ENCODE data around the gene MYBPHL. TPM values are rescaled to one million over a fixed set of nuclear protein-coding genes. Genes with fewer than 3 reads are reported as not detected.

Gene MYBPHL
- not detected for total RNA-seq
- not detected for polyA plus RNA-seq

DNA sequence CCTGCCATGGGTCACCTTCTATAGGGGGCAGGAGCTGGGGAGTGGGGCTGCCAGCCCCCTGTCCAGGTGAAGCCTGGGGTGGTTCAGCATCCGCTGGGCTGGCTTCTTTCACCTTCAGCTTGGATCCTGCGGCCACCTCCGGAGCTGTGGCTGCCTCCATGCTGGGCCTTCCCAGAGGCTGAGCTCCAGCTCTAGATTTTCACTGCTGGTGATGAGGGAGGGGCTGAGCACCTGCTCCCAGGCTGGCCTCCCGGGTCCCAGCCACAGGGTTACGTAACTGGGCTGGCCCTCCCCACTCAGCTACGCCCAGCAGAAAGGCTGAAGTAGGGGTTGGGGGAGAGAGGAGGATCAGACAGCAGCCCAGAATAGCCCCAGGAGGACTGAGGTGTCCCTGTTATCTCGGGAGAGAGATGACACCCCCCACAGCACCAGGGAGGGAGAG lies at the start of gene MYBPHL:
MYBPHL (minus strand) TSS at position 180 of the 442 bp plus-strand sequence; CDS start at position 160, 20 bp downstream.
- ChIA-PET CTCF (ENCODE audit: partially characterized antibody) (interaction anchor here (0.5 kb wide), 1 partner anchor 337 kb away, joined by 3 read pairs; no protein-coding TSS in a partner anchor), POLR2A (ENCODE audit: partially characterized antibody) (no interaction called here)
- Histone ChIP-seq H3K36me3 (ENCODE audit: insufficient read depth, low read length) (no peaks in the 10 kb centered on the region), H3K4me1 (ENCODE audit: insufficient read depth, low read length) (no peaks in the 10 kb centered on the region), H3K9me3 (ENCODE audit: control insufficient read depth in 1 of 2, low read length in 2 of 2) (no peaks in the 10 kb centered on the region), H3K27me3 (ENCODE audit: insufficient read depth, low read length) (no peaks in the 10 kb centered on the region), H3K4me3 (ENCODE audit: low read length in 2 of 2) (no peak within 1 kb of the TSS), H3K27ac (ENCODE audit: low read depth, low read length) (no peak within 1 kb of the TSS)
- Mint-ChIP-seq H3K4me3 (no peak within 1 kb of the TSS), H3K9me3 (no peaks in the 10 kb centered on the region), H3K36me3 (no peaks in the 10 kb centered on the region), H3K27ac (no peak within 1 kb of the TSS), H3K27me3 (peaks cover 5 to 8% of the 10 kb centered on the region in 2 donors), H3K4me1 (no peaks in the 10 kb centered on the region)
- DNase-seq, result no peak
- intact Hi-C loops (cut with micrococcal nuclease), result no loop called here

- ChIA-PET CTCF (ENCODE audit: partially characterized antibody) (no interaction called here), POLR2A (ENCODE audit: partially characterized antibody) (no interaction called here)
- Histone ChIP-seq H3K4me3 (ENCODE audit: low read length in 2 of 2) (no peak overlapping the region), H3K4me1 (ENCODE audit: insufficient read depth, low read length) (no peaks in the 10 kb centered on the region), H3K27ac (ENCODE audit: low read depth, low read length) (no peak overlapping the region), H3K27me3 (ENCODE audit: insufficient read depth, low read length) (no peaks in the 10 kb centered on the region), H3K36me3 (ENCODE audit: insufficient read depth, low read length) (no peaks in the 10 kb centered on the region), H3K9me3 (ENCODE audit: control insufficient read depth in 1 of 2, low read length in 2 of 2) (no peaks in the 10 kb centered on the region)
- no peak for DNase-seq
- peaks cover 0 to 5% (median 2%) of the 10 kb centered on the region in 4 donors for H3K4me1 Mint-ChIP-seq
- H3K27ac Mint-ChIP-seq, result no peak overlapping the region
- H3K27me3 Mint-ChIP-seq, result peaks cover 13% of the 10 kb centered on the region in 2 donors
- intact Hi-C loops (cut with micrococcal nuclease), result no loop called here
- no peaks in the 10 kb centered on the region for H3K36me3 Mint-ChIP-seq
- peaks cover 0 to 2% (median 0%) of the 10 kb centered on the region in 8 donors for H3K9me3 Mint-ChIP-seq
- no peak overlapping the region for H3K4me3 Mint-ChIP-seq
Observed at GRCh38 chr1:109356505-109356904, 49.7 kb upstream of the MYBPHL start.

GRCh38 chr1:109354929-109355328 lies 48.1 kb upstream of the MYBPHL start:
- Mint-ChIP-seq H3K9me3 (no peaks in the 10 kb centered on the region), H3K36me3 (no peaks in the 10 kb centered on the region), H3K4me3 (no peak overlapping the region), H3K4me1 (peaks cover 0 to 5% (median 2%) of the 10 kb centered on the region in 4 donors), H3K27me3 (peaks cover 5 to 9% of the 10 kb centered on the region in 2 donors), H3K27ac (no peak overlapping the region)
- no peak for DNase-seq
- ChIA-PET CTCF (ENCODE audit: partially characterized antibody) (no interaction called here), POLR2A (ENCODE audit: partially characterized antibody) (no interaction called here)
- Histone ChIP-seq H3K4me1 (ENCODE audit: insufficient read depth, low read length) (no peaks in the 10 kb centered on the region), H3K4me3 (ENCODE audit: low read length in 2 of 2) (no peak overlapping the region), H3K27me3 (ENCODE audit: insufficient read depth, low read length) (no peaks in the 10 kb centered on the region), H3K27ac (ENCODE audit: low read depth, low read length) (no peak overlapping the region), H3K9me3 (ENCODE audit: control insufficient read depth in 1 of 2, low read length in 2 of 2) (no peaks in the 10 kb centered on the region), H3K36me3 (ENCODE audit: insufficient read depth, low read length) (no peaks in the 10 kb centered on the region)
- intact Hi-C loops (cut with micrococcal nuclease), result no loop called here

GRCh38 chr1:109351457-109351856 lies 44.6 kb upstream of the MYBPHL start:
- CTCF ChIA-PET (ENCODE audit: partially characterized antibody), result no interaction called here

GRCh38 chr1:109350655-109351054 lies 43.8 kb upstream of the MYBPHL start:
- no peaks in the 10 kb centered on the region for H3K9me3 ChIP-seq (ENCODE audit: control insufficient read depth in 1 of 2, low read length in 2 of 2)
- no peak overlapping the region for H3K27ac ChIP-seq (ENCODE audit: low read depth, low read length)
- Mint-ChIP-seq H3K27ac (no peak overlapping the region), H3K4me1 (peaks cover 0 to 5% (median 2%) of the 10 kb centered on the region in 4 donors), H3K4me3 (no peak overlapping the region), H3K9me3 (no peaks in the 10 kb centered on the region), H3K36me3 (no peaks in the 10 kb centered on the region), H3K27me3 (peaks cover 4 to 6% of the 10 kb centered on the region in 2 donors)
- ChIA-PET POLR2A (ENCODE audit: partially characterized antibody) (no interaction called here), CTCF (ENCODE audit: partially characterized antibody) (no interaction called here)
- no peaks in the 10 kb centered on the region for H3K27me3 ChIP-seq (ENCODE audit: insufficient read depth, low read length)
- intact Hi-C loops (cut with micrococcal nuclease), result no loop called here
- H3K4me1 ChIP-seq (ENCODE audit: insufficient read depth, low read length), result no peaks in the 10 kb centered on the region
- no peak for DNase-seq
- H3K36me3 ChIP-seq (ENCODE audit: insufficient read depth, low read length), result no peaks in the 10 kb centered on the region
- H3K4me3 ChIP-seq (ENCODE audit: low read length in 2 of 2), result no peak overlapping the region

More at GRCh38 chr1:109351457-109351856, 44.6 kb upstream of the MYBPHL start:
- Mint-ChIP-seq H3K27ac (no peak overlapping the region), H3K9me3 (no peaks in the 10 kb centered on the region), H3K36me3 (no peaks in the 10 kb centered on the region), H3K4me3 (no peak overlapping the region), H3K27me3 (peaks cover 4 to 6% of the 10 kb centered on the region in 2 donors), H3K4me1 (peaks cover 0 to 5% (median 2%) of the 10 kb centered on the region in 4 donors)
- H3K4me1 ChIP-seq (ENCODE audit: insufficient read depth, low read length), result no peaks in the 10 kb centered on the region
- POLR2A ChIA-PET (ENCODE audit: partially characterized antibody), result no interaction called here
- no peak overlapping the region for H3K27ac ChIP-seq (ENCODE audit: low read depth, low read length)
- no peaks in the 10 kb centered on the region for H3K27me3 ChIP-seq (ENCODE audit: insufficient read depth, low read length)
- no peak for DNase-seq
- no peaks in the 10 kb centered on the region for H3K9me3 ChIP-seq (ENCODE audit: control insufficient read depth in 1 of 2, low read length in 2 of 2)
- intact Hi-C loops (cut with micrococcal nuclease), result no loop called here
- no peaks in the 10 kb centered on the region for H3K36me3 ChIP-seq (ENCODE audit: insufficient read depth, low read length)
- no peak overlapping the region for H3K4me3 ChIP-seq (ENCODE audit: low read length in 2 of 2)

GRCh38 chr1:109350182-109350581 lies 43.4 kb upstream of the MYBPHL start:
- no peaks in the 10 kb centered on the region for H3K9me3 ChIP-seq (ENCODE audit: control insufficient read depth in 1 of 2, low read length in 2 of 2)
- no peaks in the 10 kb centered on the region for H3K27me3 ChIP-seq (ENCODE audit: insufficient read depth, low read length)
- CTCF ChIA-PET (ENCODE audit: partially characterized antibody), result no interaction called here
- H3K27me3 Mint-ChIP-seq, result peaks cover 7% of the 10 kb centered on the region in 2 donors
- no peak overlapping the region for H3K4me3 ChIP-seq (ENCODE audit: low read length in 2 of 2)
- intact Hi-C loops (cut with micrococcal nuclease), result no loop called here
- POLR2A ChIA-PET (ENCODE audit: partially characterized antibody), result no interaction called here
- no peaks in the 10 kb centered on the region for H3K9me3 Mint-ChIP-seq
- no peaks in the 10 kb centered on the region for H3K4me1 ChIP-seq (ENCODE audit: insufficient read depth, low read length)
- no peaks in the 10 kb centered on the region for H3K36me3 ChIP-seq (ENCODE audit: insufficient read depth, low read length)
- DNase-seq, result no peak
- no peak overlapping the region for H3K27ac ChIP-seq (ENCODE audit: low read depth, low read length)
- no peak overlapping the region for H3K4me3 Mint-ChIP-seq
- no peaks in the 10 kb centered on the region for H3K36me3 Mint-ChIP-seq
- peaks cover 0 to 5% (median 2%) of the 10 kb centered on the region in 4 donors for H3K4me1 Mint-ChIP-seq
- no peak overlapping the region for H3K27ac Mint-ChIP-seq

- Mint-ChIP-seq H3K36me3 (no peaks in the 10 kb centered on the region), H3K4me1 (no peaks in the 10 kb centered on the region), H3K27ac (no peak overlapping the region), H3K4me3 (no peak overlapping the region), H3K27me3 (peaks cover 11 to 12% of the 10 kb centered on the region in 2 donors), H3K9me3 (no peaks in the 10 kb centered on the region)
- CTCF ChIA-PET (ENCODE audit: partially characterized antibody), result no interaction called here
- no peaks in the 10 kb centered on the region for H3K4me1 ChIP-seq (ENCODE audit: insufficient read depth, low read length)
- POLR2A ChIA-PET (ENCODE audit: partially characterized antibody), result no interaction called here
- intact Hi-C loops (cut with micrococcal nuclease), result no loop called here
- DNase-seq, result no peak
- no peaks in the 10 kb centered on the region for H3K9me3 ChIP-seq (ENCODE audit: control insufficient read depth in 1 of 2, low read length in 2 of 2)
- no peak overlapping the region for H3K4me3 ChIP-seq (ENCODE audit: low read length in 2 of 2)
- H3K27ac ChIP-seq (ENCODE audit: low read depth, low read length), result no peak overlapping the region
- no peaks in the 10 kb centered on the region for H3K27me3 ChIP-seq (ENCODE audit: insufficient read depth, low read length)
- H3K36me3 ChIP-seq (ENCODE audit: insufficient read depth, low read length), result no peaks in the 10 kb centered on the region
Observed at GRCh38 chr1:109347511-109347910, 40.7 kb upstream of the MYBPHL start.

Data from CD4-positive, alpha-beta memory T cell (primary cell).